Activated CD4-positive, alpha-beta memory T cell treated with anti-CD3 and anti-CD28 coated beads for 36 hours (primary cell): Measurements from ENCODE around the gene SRGAP1. TPM values are rescaled to one million over a fixed set of nuclear protein-coding genes. Genes with fewer than 3 reads are reported as not detected.

ENCODE experiments used
- total RNA-seq, 2 experiments: library from RNA; stranded (reverse); gene quantifications; one replicate each; pipeline ENCODE4 v1.2.3, GENCODE V29; 2021

Gene SRGAP1
- total RNA-seq, 2 experiments from 2014 or later = 0.10 to 0.12 TPM

Other genes starting within 250 kb of the SRGAP1 start
- gene DPY19L2, start 176.2 kb upstream of the SRGAP1 start, total RNA-seq = under 1 TPM; 0.34 to 0.67 TPM
- gene RXYLT1, start 64.8 kb upstream of the SRGAP1 start, total RNA-seq = 10 to 100 TPM; 14.0 to 14.3 TPM